GM18868 (cell line): ENCODE results near the gene NXT1.

Experiments
- ATAC-seq: cut with Tn5 transposase; IDR thresholded peaks from one replicate; pipeline ENCODE4 v1.9.1; 2021; ENCODE audit warnings: mild to moderate bottlenecking, moderate library complexity; ENCODE audit not compliant: unreplicated experiment

NXT1 gene

GRCh38 chr20:23358563-23358906 lies 7.9 kb downstream of the NXT1 start:
- no peak for ATAC-seq

- ATAC-seq = no peak
Measured at GRCh38 chr20:23358923-23359593, 8.5 kb downstream of the NXT1 start.

DNA sequence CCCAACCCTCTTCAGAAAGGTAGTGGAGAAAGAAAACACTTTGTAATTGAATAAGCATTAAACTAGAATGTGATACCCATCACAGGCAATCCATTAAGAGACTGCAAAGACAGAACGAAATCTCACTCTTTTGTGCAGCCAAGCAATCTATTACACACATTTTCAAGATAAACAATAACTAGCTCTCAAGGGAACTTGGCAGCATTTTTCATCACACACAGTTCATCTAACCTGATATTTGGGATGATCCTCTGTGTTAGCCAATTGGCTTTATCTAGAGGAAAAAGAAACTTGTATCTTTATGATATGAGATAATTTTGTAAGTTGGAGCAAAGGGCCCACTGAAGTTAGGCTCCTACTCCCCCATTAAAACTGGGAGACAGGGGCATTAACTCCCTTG lies 9.9 kb downstream of the NXT1 start:
- no peak for ATAC-seq

- no peak for ATAC-seq
Measured at GRCh38 chr20:23361119-23361475, 10.5 kb downstream of the NXT1 start.

DNA sequence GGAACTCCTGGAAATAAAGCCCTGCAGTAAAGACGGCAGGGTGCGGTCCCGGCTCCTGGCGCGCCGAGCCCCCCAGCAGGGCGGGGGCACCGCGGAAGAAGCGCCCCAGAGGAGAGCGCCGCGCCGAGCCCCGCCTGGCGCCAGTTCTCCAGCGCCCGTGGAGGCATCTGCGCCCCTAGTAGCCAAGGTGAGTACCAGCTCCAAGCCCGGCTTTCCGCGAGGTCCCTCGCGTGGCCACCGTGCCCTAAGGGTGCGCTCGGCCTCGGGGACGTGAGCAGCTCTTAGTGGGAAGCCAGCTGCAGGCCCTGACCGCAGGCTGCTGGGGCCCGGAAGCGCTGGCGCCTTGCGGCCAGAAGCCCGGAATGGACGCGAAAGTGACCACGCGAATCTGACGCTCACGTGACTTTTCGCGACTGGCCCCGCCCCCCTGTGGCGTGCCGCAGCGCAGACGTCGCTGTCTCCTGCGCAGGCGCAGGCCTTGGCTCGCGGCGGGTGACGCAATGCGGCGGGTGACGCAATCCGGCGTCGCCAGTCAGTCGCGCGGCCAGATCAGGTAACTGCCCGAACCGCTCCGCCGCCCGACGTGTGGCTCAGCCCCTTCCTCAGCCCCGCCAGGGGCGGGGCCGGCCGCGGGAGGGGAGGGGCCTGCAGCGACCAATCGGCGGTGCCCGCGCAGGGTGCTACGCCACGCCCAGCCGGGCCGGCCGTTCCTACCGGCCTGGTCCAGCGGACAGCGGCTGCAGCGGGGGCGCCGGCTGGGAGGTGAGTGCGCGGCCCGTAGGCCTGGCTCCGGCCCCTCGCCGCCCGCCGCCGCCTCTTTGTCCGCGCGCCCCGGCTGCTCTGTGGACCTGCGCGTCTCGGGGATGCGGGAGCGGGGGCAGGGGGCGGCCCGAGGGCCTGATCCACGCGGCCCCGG lies 11.1 kb downstream of the NXT1 start, which contains the start of gene GZF1:
TSS of gene GZF1 (plus strand) at position 707 of the 916 bp plus-strand sequence. CDS start 2,202 bp downstream, outside the sequence.
- ATAC-seq = peak; percentile 65

DNA sequence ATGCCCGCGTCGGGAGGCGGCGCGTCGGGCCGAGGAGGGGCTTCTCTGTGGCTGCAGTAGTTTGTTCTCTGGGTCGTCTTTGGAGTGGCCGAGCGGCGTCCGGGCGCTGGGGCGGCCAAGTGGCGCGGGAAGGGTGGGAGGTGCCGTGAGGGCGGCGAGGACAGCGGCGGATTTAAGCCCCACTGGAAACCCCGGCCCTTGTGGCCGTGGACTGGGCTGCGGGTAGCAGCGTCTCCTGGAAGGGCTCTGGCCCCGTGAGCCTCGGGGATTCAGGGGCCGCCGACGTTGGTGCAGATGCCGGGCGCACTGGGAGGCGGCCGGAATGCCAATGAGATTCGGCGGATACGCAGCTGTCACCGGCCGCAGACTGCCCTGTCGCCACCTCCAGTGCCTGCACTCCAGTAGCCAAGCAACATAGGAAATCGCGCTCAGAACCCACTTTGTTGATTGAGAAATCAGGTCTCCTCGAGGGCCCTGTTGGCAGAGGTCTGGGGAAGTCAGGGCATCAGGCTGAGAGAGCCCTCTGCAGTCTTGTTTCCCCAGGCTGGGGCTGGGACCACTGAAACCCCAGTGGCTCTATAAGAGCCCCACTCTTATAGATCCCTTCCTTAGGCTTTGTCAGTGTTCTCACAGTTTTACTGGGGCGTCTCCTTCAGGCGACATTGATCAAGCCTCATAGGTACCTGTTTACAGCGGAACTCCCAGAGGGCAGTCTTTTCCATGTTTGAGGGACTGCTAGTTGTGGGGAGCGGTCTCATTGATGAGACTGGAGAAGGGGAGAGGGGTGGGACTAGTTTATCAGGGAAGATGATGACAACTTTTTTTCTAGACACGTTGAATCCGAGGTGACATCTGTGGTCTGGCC lies 12.0 kb downstream of the NXT1 start:
- no peak for ATAC-seq

GRCh38 chr20:23363257-23363649 lies 12.7 kb downstream of the NXT1 start:
- ATAC-seq = no peak

DNA sequence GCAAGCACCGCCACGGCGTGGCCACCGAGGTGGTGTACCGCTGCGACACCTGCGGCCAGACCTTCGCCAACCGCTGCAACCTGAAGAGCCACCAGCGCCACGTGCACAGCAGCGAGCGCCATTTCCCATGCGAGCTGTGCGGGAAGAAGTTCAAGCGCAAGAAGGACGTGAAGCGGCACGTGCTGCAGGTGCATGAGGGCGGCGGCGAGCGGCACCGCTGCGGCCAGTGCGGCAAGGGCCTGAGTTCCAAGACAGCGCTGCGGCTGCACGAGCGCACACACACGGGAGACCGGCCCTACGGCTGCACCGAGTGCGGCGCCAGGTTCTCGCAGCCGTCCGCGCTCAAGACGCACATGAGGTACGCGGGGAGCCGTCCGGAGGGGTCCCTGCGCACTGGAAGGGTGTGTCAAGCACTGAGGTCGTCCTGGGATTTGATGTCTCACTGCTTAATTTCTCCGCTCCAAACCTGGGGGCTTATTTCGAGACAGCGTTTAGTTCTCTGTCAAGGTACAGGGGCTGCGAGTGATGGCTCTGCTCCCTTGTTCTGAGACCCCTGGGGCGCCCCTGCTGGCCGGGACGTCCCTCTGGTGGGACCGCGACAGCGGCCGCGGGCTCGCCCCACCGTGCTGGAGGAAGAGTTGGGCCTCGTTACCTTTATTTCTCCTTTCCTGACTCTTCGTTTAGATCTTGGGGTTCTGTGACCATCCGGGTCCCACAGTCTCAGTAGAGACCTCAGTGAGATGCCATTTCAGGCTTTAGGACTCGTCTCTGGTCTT lies 15.0 kb downstream of the NXT1 start:
- ATAC-seq = no peak

DNA sequence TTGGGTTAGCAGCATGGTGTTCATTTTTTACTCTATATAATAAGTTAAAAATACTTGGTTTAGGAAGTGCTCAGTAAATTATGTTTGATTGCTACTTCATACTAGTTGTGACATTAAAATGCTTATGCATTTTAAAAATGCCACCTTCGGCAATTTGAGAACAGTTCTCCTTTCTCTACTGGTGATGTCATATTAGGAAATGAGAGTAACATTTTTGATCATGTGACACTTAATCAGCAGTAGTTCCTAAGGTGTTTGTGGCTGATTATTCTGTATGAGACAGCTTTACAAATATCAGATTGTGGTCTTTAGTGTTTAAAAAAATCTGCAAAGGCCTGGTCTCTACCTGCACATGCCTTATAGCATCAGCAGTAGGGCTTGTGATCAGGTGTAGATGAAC lies 15.8 kb downstream of the NXT1 start:
- no peak for ATAC-seq

- no peak for ATAC-seq
Measured at GRCh38 chr20:23367770-23368169, 17.2 kb downstream of the NXT1 start.

DNA sequence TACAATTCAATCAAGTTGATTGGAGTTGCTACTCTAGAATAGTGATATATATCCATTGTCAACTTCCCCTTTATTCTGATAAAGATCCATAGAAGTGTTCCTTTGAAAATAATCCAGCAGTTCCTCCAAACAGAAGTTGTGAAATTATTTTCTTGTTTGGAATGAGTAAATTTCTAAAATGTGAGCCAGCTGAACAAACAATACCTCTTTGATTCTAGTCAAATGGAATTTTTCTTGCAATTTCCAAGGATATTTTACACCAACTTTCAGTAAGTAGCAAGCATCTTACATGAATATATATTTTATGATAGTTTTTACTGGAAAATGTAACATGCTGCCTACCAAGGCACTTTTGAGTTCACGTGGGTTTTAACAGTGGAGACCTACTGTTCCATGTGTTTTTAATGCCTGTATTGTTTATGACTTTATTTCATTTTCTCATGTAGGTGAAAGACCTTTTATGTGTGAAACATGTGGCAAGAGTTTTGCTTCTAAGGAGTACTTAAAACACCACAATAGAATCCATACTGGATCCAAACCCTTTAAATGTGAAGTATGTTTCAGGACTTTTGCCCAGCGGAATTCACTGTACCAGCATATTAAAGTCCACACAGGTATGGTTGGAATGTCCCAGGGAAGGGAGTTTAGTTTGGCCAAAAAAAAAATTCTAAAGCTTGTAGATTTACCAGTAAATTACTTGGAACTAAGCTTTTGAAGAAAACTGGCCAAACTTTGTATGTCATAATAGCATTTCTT lies 17.9 kb downstream of the NXT1 start:
- ATAC-seq = no peak

DNA sequence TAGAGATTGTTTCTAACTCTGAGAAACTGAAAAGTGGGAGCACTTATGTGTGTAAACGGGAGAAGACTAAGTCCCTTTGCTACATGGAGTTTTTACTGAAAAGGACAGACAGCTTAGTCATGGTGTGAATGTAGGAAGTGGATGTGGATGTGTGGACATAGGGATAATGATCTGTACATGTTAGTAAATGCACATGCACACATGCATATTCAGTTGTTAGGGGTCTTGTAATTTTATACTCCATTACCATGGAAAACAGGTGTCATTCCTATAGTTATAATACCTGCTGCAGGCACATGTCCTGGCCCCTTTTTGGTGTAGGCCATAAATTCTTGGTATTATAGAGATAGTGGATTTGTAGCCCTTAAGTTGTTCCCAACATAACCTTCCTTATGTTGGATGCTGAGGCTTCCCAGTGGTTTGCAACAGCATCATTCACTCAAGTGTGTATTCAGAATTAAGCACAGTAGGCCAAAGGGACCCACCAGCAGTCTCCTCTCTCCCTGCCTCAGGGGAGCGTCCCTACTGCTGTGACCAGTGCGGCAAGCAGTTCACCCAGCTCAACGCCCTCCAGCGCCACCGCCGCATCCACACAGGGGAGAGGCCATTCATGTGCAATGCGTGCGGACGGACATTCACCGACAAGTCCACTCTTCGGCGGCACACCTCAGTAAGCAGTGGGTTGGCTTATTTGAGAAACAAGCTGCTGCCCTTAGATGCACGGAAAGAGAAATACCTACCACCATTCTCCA lies 18.7 kb downstream of the NXT1 start:
- ATAC-seq = no peak

DNA sequence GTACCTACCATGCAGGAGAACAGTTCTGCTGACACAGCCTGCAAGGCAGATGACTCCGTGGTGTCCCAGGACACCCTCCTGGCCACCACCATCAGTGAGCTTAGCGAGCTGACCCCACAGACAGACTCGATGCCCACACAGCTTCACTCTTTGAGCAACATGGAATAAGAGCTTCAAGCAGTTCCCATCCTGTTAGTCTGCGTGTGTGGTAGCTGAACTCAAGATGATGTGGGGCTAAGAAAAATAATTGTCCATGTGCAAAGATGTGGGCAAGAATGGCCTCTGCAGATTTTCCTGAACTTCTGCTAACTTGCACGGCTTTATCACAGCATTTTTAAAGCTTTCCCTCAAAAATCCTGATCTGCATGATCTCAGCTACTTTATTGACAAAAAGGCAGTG lies 19.7 kb downstream of the NXT1 start:
- no peak for ATAC-seq

DNA sequence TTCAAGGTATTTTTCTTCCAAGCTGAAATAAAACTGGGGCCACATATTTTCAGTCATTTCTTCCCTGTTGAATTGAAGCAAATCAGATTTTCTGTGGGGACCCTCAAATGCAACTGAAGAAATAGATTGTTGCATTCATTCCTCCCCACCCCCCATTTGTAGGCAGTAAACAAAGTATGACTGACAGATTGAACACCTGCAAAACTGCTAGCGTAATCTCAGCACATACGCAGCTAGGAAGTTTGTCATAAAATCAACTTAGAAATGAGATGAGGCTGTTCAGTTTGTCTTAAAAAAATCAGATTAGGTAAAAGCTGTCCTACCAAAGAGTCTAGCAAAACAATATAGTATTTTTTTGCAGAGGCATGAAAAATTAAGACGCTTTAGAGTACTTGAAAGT lies 20.3 kb downstream of the NXT1 start:
- ATAC-seq = no peak

GRCh38 chr20:23371496-23371895 lies 20.9 kb downstream of the NXT1 start:
- no peak for ATAC-seq

GRCh38 chr20:23374441-23374840 lies 23.9 kb downstream of the NXT1 start:
- no peak for ATAC-seq

- no peak for ATAC-seq
Measured at GRCh38 chr20:23375827-23376226, 25.2 kb downstream of the NXT1 start.

- ATAC-seq = no peak
Measured at GRCh38 chr20:23379772-23380171, 29.2 kb downstream of the NXT1 start.

GRCh38 chr20:23381876-23382275 lies 31.3 kb downstream of the NXT1 start:
- no peak for ATAC-seq
